HepG2 (cell line): Measurements from ENCODE around the gene PPP1R1B. TPM values are rescaled to one million over a fixed set of nuclear protein-coding genes. Genes with fewer than 3 reads are reported as not detected.

Source experiments
- ATAC-seq: fragments of 200-7000 bp; cut with Tn5 transposase; 3 replicates; pipeline ENCODE4 v1.9.1; 2020; ENCODE audit warnings: mild to moderate bottlenecking, moderate library complexity
- BruUV-seq: library from RNA; stranded (reverse); fragments of 400-500 nt; replicated peaks from 2 replicates; lab custom pipeline; 2021; lab: Mats Ljungman, UMichigan
- CTCF ChIA-PET: fragments of 300-600 bp; formaldehyde crosslinking; extraction: SDS; loops from one replicate; lab custom pipeline; 2021; ENCODE audit warnings: low total read pairs, inconsistent platforms, low intra/inter-chr PET ratio; lab: Yijun Ruan, JAX
- POLR2A ChIA-PET: fragments of 350-600 bp; sonication (Branson Sonifier 250); formaldehyde crosslinking; loops from one replicate; lab custom pipeline; 2020; ENCODE audit warnings: antibody characterized with exemption, inconsistent platforms; lab: Yijun Ruan, JAX
- DNase-seq: peaks from one replicate; pipeline ENCODE4 v3.0.0-alpha.2; 2015; ENCODE audit warnings: low spot score
- FAIRE-seq: peaks from 3 replicates; lab custom pipeline; 2011; peaks lifted over from hg19 to GRCh38; lab: Jason Lieb, UNC
- H2AFZ ChIP-seq: one replicate; pipeline ENCODE4 v1.6.1; 2011; ENCODE audit warnings: low read length, inconsistent platforms
- H3K27ac ChIP-seq: fragments of 300-600 bp; 3 replicates; pipeline ENCODE4 v1.8.0; 2011; ENCODE audit warnings: mixed run types, mild to moderate bottlenecking, mixed read lengths, low read length, inconsistent platforms; ENCODE audit not compliant: insufficient read depth; ENCODE audit errors: extremely low read length
- H3K27me3 ChIP-seq, 2 experiments: fragments of 200-600 bp in 1 of 2; 2 replicates in 1 of 2; 3 replicates in 1 of 2; pipeline versions ENCODE4 v1.6.0 to v1.8.0; 2011; ENCODE audit warnings: low read length in 2 of 2, mild to moderate bottlenecking in 2 of 2, moderate library complexity in 2 of 2, inconsistent platforms in 1 of 2; ENCODE audit not compliant: insufficient read depth in 2 of 2, control insufficient read depth in 1 of 2
- H3K36me3 ChIP-seq, 2 experiments: fragments of 200-600 bp in 1 of 2; replicated peaks in 1 of 2; 2 replicates in 1 of 2; 3 replicates in 1 of 2; pipeline versions ENCODE4 v1.5.1 to v1.8.0; 2011; ENCODE audit warnings: low read length in 2 of 2, inconsistent platforms in 1 of 2; ENCODE audit not compliant: insufficient read depth in 2 of 2, control insufficient read depth in 1 of 2
- H3K4me1 ChIP-seq: 2 replicates; pipeline ENCODE4 v1.5.1; 2012; ENCODE audit warnings: low read length, inconsistent platforms; ENCODE audit not compliant: insufficient read depth
- H3K4me2 ChIP-seq: 2 replicates; pipeline ENCODE4 v1.6.0; 2011; ENCODE audit warnings: low read depth, low read length, inconsistent platforms
- H3K4me3 ChIP-seq, 3 experiments: fragments of 200-600 bp in 1 of 3; sonication (generic), shearing (Covaris generic) in 1 of 3; replicated peaks in 1 of 3; 2 replicates each; pipeline ENCODE4 v1.5.1; 2011 to 2016; ENCODE audit warnings: low read length in 3 of 3, inconsistent platforms in 2 of 3, low read depth in 2 of 3, mild to moderate bottlenecking in 2 of 3, control low read depth in 1 of 3, mixed read lengths in 1 of 3; ENCODE audit not compliant: insufficient read depth in 1 of 3
- H3K79me2 ChIP-seq: one replicate; pipeline ENCODE4 v1.6.1; 2011; ENCODE audit warnings: low read length, inconsistent platforms; ENCODE audit not compliant: insufficient read depth
- H3K9ac ChIP-seq: 2 replicates; pipeline ENCODE4 v1.6.0; 2011; ENCODE audit warnings: mild to moderate bottlenecking, low read depth, low read length, inconsistent platforms; ENCODE audit not compliant: insufficient read depth
- H3K9me3 ChIP-seq: 2 replicates; pipeline ENCODE4 v1.5.1; 2012; ENCODE audit warnings: mild to moderate bottlenecking, low read length
- H4K20me1 ChIP-seq: 2 replicates; pipeline ENCODE4 v1.6.0; 2011; ENCODE audit warnings: inconsistent platforms, mild to moderate bottlenecking, low read length, moderate library complexity; ENCODE audit not compliant: insufficient read depth
- ATF1 ChIP-seq: IDR thresholded peaks from 2 replicates; pipeline ENCODE4 v1.6.1; 2016; ENCODE audit warnings: mild to moderate bottlenecking, control low read depth
- HNF4A ChIP-seq: sonication (generic); formaldehyde crosslinking; IDR thresholded peaks from 2 replicates; pipeline ENCODE4 v1.4.0; 2020; ENCODE audit warnings: missing genetic modification reagents
- PLSCR1 ChIP-seq: sonication (generic); formaldehyde crosslinking; IDR thresholded peaks from 2 replicates; pipeline ENCODE4 v1.5.0; 2020; ENCODE audit warnings: missing genetic modification reagents, mild to moderate bottlenecking, borderline replicate concordance
- SMAD1 ChIP-seq: sonication (generic); formaldehyde crosslinking; IDR thresholded peaks from 2 replicates; pipeline ENCODE4 v1.4.0; 2020; ENCODE audit warnings: missing genetic modification reagents, low read depth, mild to moderate bottlenecking, borderline replicate concordance
- SRF ChIP-seq: IDR thresholded peaks from 2 replicates; pipeline ENCODE4 v1.6.1; 2011; ENCODE audit warnings: mild to moderate bottlenecking, low read depth, low read length, moderate library complexity
- TARDBP ChIP-seq: sonication (generic); formaldehyde crosslinking; IDR thresholded peaks from 2 replicates; pipeline ENCODE4 v1.8.0; 2022; ENCODE audit warnings: mild to moderate bottlenecking, missing genetic modification reagents
- ZNF121 ChIP-seq: sonication (generic); formaldehyde crosslinking; IDR thresholded peaks from 2 replicates; pipeline ENCODE4 v1.5.0; 2020; ENCODE audit warnings: mild to moderate bottlenecking, missing genetic modification reagents
- ZNF563 ChIP-seq: sonication (generic); formaldehyde crosslinking; IDR thresholded peaks from 2 replicates; pipeline ENCODE4 v1.8.0; 2022; ENCODE audit warnings: mild to moderate bottlenecking, moderate library complexity, missing genetic modification reagents
- ZNF713 ChIP-seq: sonication (generic); formaldehyde crosslinking; IDR thresholded peaks from 2 replicates; pipeline ENCODE4 v1.4.0; 2020; ENCODE audit warnings: mild to moderate bottlenecking, missing genetic modification reagents
- ZNF770 ChIP-seq: sonication (generic); formaldehyde crosslinking; IDR thresholded peaks from 2 replicates; pipeline ENCODE4 v1.5.0; 2020; ENCODE audit warnings: mild to moderate bottlenecking, missing genetic modification reagents
- WGBS: methylation state at CpG from one replicate; pipeline ENCODE4 v1.1.6; 2017; ENCODE audit warnings: low lambda C conversion rate; 5-methylcytosine and 5-hydroxymethylcytosine counted together
- in situ Hi-C: cut with HindIII; loops from 2 replicates; pipeline ENCODE4 v1.10.0; 2017; ENCODE audit warnings: low pct_unique_long_range_greater_than_20kb; ENCODE audit not compliant: extremely low pct_ligation_motif_present
- intact Hi-C: fragments of 100-400 bp; cut with micrococcal nuclease; formaldehyde crosslinking; loops from one replicate; pipeline ENCODE4 v1.10.0; 2022; ENCODE audit not compliant: unreplicated experiment
- polyA plus RNA-seq, 8 experiments: library from polyadenylated mRNA; depleted of rRNA in 3 of 8; stranded (reverse) in 7 of 8; unstranded in 1 of 8; fragments of >200 nt; fragmentation: Illumina TruSeq in 4 of 8; extraction: Trizol in 4 of 8; gene quantifications; 2 replicates each; pipeline versions ENCODE4 v1.2.1 to v1.2.3, GENCODE V29; 2011 to 2016; ENCODE audit warnings: low read depth in 4 of 8, missing spikeins in 1 of 8, mixed read lengths in 1 of 8; ENCODE audit not compliant: insufficient read depth in 1 of 8
- total RNA-seq, 5 experiments: library from RNA; depleted of rRNA; stranded (reverse); fragments of >200 nt; fragmentation: Illumina TruSeq; extraction: Trizol; gene quantifications; 2 replicates each; pipeline ENCODE4 v1.2.3, GENCODE V29; 2016; ENCODE audit warnings: low read depth in 1 of 5

Gene PPP1R1B
- total and polyA plus RNA-seq, 2 of the 13 experiments (the other 11 are each of a cell fraction or from before 2014, with no cell fraction given) = 0.08 TPM; not detected in 1

GRCh38 chr17:39658760-39659159 lies 32.0 kb downstream of the PPP1R1B start:
- no peak for ATAC-seq
- H3K4me3 ChIP-seq = no peak overlapping the region

More at GRCh38 chr17:39658760-39659159, 32.0 kb downstream of the PPP1R1B start:
- Histone ChIP-seq H3K79me2 (no peaks in the 10 kb centered on the region), H3K4me1 (peaks cover 16% of the 10 kb centered on the region), H3K9ac (no peak overlapping the region), H3K4me2 (no peak overlapping the region), H3K36me3 (peaks cover 27 to 33% of the 10 kb centered on the region in 2 experiments; a peak in 4 of 5 replicates), H3K9me3 (no peaks in the 10 kb centered on the region), H2AFZ (no peak overlapping the region), H3K27ac (no peak overlapping the region), H3K27me3 (no peaks in the 10 kb centered on the region), H4K20me1 (no peaks in the 10 kb centered on the region; the same call in 1 of the 2 replicates)
- BruUV-seq = no TSS peak
- no peak for FAIRE-seq
- ChIA-PET CTCF (no interaction called here), POLR2A (no interaction called here)
- in situ Hi-C loops = no loop called here
- WGBS = 85% methylated on average over 3 of the region's 3 CpGs
- no peak for DNase-seq
- TF ChIP-seq ZNF563 (no peak), ZNF713 (CRISPR knock-in tag) (no peak), SRF (no peak), TARDBP (CRISPR knock-in tag) (no peak), SMAD1 (no peak), HNF4A (CRISPR knock-in tag) (no peak), ATF1 (CRISPR knock-in tag) (no peak), ZNF770 (CRISPR knock-in tag) (no peak), ZNF121 (CRISPR knock-in tag) (no peak), PLSCR1 (no peak)
- intact Hi-C loops = no loop called here
